ENCODE data around the gene FLRT1. TPM values are rescaled to one million over a fixed set of nuclear protein-coding genes. Genes with fewer than 3 reads are reported as not detected.

FLRT1 gene
- total and polyA plus RNA-seq, 2 of the 13 experiments (the other 11 are each of a cell fraction or from before 2014, with no cell fraction given), result 0.02 to 0.08 TPM

DNA sequence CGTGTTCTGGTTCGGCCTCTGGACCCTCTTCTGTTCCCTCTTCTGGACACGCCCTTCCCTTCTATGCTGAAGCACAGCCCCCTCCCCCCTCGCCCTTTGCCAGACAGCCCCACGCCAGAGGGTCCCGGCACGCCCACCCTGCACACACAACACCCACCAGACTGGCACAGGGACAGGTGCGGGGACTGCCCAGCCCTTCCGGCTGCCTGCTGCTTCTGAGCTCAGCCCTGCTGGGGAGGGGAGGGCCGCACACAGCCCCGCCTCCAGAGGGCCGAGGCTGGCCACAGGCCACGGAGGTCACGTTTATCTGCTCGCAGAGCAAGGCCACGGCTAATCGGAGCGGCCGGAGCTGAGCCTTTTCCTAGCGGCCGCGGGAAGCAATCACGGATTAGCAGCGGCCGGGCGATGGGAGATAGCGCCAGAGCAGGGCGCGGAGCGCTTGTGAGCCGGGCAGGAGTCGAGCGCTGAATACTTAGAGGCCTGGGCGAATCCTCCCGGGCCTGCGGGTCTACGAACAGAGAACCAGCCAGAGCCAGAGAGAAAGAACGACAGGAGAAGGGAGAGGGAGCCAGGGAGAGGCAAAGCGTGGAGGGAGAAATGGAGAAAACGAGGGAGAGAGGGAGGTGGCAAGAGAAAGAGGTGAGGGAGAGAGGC is 28.0 kb upstream of the FLRT1 start (continued):
- TF ChIP-seq ZBTB1 (CRISPR knock-in tag; IDR thresholded peaks at IDR 0.05; ENCODE audit: borderline replicate concordance) (no peak), KLF11 (CRISPR knock-in tag; IDR thresholded peaks at IDR 0.05) (0 out of 2 replicates have a peak, but pooled peaks have one; percentile 20), SNRNP70 (IDR thresholded peaks at IDR 0.05; ENCODE audit: low read depth, low read length) (no peak), ZNF205 (CRISPR knock-in tag; IDR thresholded peaks at IDR 0.05) (peak; percentile 84; the same call in 1 of the 2 replicates), ZMYM4 (CRISPR knock-in tag; IDR thresholded peaks at IDR 0.05) (peak; percentile 78), ZEB1 (IDR thresholded peaks at IDR 0.05; ENCODE audit: insufficient replicate concordance, low read depth) (no peak), HOXA3 (CRISPR knock-in tag; IDR thresholded peaks at IDR 0.05) (peak; percentile 87), KMT2A (CRISPR knock-in tag; IDR thresholded peaks at IDR 0.05) (peak; percentile 65; the same call in 1 of the 2 replicates), ELF4 (CRISPR knock-in tag; IDR thresholded peaks at IDR 0.05; ENCODE audit: borderline replicate concordance) (no peak), TBL1XR1 (IDR thresholded peaks at IDR 0.05; ENCODE audit: borderline replicate concordance, low read length, partially characterized antibody) (no peak), NCOA1 (CRISPR knock-in tag; IDR thresholded peaks at IDR 0.05) (no peak), ZNF225 (CRISPR knock-in tag; IDR thresholded peaks at IDR 0.05) (0 out of 2 replicates have a peak, but pooled peaks have one; percentile 15)
- TF ChIP-seq, protein P1, sequence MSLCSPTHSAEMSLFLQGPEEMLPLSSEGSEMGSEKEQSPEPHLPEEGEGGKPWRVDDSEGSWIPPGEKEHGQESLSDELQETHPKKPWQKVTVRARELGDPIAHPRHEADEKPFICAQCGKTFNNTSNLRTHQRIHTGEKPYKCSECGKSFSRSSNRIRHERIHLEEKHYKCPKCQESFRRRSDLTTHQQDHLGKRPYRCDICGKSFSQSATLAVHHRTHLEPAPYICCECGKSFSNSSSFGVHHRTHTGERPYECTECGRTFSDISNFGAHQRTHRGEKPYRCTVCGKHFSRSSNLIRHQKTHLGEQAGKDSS (CRISPR knock-in tag; IDR thresholded peaks at IDR 0.05; ENCODE audit: borderline replicate concordance, low read depth), result peak; percentile 42; the same call in 1 of the 2 replicates
- TF ChIP-seq, protein P2, sequence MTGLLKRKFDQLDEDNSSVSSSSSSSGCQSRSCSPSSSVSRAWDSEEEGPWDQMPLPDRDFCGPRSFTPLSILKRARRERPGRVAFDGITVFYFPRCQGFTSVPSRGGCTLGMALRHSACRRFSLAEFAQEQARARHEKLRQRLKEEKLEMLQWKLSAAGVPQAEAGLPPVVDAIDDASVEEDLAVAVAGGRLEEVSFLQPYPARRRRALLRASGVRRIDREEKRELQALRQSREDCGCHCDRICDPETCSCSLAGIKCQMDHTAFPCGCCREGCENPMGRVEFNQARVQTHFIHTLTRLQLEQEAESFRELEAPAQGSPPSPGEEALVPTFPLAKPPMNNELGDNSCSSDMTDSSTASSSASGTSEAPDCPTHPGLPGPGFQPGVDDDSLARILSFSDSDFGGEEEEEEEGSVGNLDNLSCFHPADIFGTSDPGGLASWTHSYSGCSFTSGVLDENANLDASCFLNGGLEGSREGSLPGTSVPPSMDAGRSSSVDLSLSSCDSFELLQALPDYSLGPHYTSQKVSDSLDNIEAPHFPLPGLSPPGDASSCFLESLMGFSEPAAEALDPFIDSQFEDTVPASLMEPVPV (CRISPR knock-in tag; IDR thresholded peaks at IDR 0.05), result peak; percentile 62; the same call in 1 of the 2 replicates
- TF ChIP-seq, protein P3, sequence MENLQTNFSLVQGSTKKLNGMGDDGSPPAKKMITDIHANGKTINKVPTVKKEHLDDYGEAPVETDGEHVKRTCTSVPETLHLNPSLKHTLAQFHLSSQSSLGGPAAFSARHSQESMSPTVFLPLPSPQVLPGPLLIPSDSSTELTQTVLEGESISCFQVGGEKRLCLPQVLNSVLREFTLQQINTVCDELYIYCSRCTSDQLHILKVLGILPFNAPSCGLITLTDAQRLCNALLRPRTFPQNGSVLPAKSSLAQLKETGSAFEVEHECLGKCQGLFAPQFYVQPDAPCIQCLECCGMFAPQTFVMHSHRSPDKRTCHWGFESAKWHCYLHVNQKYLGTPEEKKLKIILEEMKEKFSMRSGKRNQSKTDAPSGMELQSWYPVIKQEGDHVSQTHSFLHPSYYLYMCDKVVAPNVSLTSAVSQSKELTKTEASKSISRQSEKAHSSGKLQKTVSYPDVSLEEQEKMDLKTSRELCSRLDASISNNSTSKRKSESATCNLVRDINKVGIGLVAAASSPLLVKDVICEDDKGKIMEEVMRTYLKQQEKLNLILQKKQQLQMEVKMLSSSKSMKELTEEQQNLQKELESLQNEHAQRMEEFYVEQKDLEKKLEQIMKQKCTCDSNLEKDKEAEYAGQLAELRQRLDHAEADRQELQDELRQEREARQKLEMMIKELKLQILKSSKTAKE (CRISPR knock-in tag; IDR thresholded peaks at IDR 0.05; ENCODE audit: borderline replicate concordance), result peak; percentile 67
- TF ChIP-seq, protein P4, sequence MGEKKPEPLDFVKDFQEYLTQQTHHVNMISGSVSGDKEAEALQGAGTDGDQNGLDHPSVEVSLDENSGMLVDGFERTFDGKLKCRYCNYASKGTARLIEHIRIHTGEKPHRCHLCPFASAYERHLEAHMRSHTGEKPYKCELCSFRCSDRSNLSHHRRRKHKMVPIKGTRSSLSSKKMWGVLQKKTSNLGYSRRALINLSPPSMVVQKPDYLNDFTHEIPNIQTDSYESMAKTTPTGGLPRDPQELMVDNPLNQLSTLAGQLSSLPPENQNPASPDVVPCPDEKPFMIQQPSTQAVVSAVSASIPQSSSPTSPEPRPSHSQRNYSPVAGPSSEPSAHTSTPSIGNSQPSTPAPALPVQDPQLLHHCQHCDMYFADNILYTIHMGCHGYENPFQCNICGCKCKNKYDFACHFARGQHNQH (CRISPR knock-in tag; IDR thresholded peaks at IDR 0.05), result peak; percentile 60; the same call in 1 of the 2 replicates
- TF ChIP-seq, protein P5, sequence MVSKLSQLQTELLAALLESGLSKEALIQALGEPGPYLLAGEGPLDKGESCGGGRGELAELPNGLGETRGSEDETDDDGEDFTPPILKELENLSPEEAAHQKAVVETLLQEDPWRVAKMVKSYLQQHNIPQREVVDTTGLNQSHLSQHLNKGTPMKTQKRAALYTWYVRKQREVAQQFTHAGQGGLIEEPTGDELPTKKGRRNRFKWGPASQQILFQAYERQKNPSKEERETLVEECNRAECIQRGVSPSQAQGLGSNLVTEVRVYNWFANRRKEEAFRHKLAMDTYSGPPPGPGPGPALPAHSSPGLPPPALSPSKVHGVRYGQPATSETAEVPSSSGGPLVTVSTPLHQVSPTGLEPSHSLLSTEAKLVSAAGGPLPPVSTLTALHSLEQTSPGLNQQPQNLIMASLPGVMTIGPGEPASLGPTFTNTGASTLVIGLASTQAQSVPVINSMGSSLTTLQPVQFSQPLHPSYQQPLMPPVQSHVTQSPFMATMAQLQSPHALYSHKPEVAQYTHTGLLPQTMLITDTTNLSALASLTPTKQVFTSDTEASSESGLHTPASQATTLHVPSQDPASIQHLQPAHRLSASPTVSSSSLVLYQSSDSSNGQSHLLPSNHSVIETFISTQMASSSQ (IDR thresholded peaks at IDR 0.05; ENCODE audit: low read depth), result no peak
- TF ChIP-seq, protein P5 (CRISPR knock-in tag; IDR thresholded peaks at IDR 0.05; ENCODE audit: borderline replicate concordance), result no peak
